NCI-H2029 (cell line): ENCODE data around the gene SASS6.
A peak's percentile ranks its signal among the peaks of the same experiment; 100 is the strongest.

Source experiments
- DNase-seq: peaks from one replicate; lab custom pipeline; 2025; lab: John Stamatoyannopoulos, UW

Gene SASS6

GRCh38 chr1:100045206-100045605 is 87.5 kb downstream of the SASS6 start:
- DNase-seq = no peak

- no peak for DNase-seq
Observed at GRCh38 chr1:100039591-100039990, 93.1 kb downstream of the SASS6 start.

DNA sequence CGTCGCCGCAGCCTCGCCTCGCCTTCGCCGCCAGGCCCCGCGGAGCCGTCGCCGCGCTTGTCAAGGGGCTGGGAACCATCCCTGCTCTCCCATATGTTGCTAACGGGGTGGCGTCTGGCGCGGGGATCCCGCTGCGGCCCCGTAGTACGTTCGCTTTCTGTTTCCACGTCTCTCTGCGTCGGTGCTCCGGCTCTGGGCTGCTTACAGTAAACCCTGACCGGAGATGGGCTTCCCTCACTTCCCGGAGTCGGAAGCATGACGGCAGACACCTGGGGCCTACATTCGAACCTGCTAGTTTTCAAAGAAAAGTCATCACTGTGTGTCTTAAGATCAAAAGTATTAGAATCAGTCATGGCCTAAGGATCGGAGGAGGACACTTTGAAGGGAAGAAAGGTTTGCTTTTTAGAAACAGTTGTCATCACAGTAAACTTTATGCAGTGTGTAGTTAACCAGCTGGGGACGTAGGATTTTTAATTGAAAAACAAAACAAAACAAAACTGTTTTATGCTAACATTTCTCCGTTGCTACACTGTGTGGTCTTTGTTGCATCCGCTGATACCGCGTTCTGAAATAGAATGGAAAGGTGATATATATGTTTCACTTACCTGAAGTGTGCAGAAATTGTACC is 94.0 kb downstream of the SASS6 start:
- peak; percentile 61 for DNase-seq

- peak; percentile 85 for DNase-seq
Observed at GRCh38 chr1:100037927-100038659, 94.6 kb downstream of the SASS6 start.

GRCh38 chr1:100037656-100037926 is 95.1 kb downstream of the SASS6 start:
- DNase-seq = no peak

- no peak for DNase-seq
Observed at GRCh38 chr1:100036718-100037655, 95.7 kb downstream of the SASS6 start.

DNA sequence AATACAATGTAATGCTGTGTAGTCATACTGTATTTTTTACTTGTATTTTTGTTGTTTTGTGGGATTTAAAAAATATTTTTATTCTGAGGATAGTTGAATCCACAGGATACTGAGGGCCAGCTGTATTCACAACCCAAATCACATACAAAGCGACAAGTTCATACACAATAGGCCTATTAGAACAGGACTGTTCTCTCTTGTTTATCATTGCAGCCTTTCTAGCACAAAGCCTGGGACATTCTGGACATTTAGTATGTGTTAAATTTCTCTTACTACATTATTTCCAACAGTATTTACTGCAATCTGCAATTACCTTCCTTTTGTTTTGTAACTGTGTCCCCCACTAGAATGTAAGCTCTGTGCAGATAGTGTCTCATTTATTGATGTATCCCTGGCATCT is 97.5 kb downstream of the SASS6 start:
- no peak for DNase-seq

GRCh38 chr1:100034470-100034869 is 98.3 kb downstream of the SASS6 start:
- DNase-seq = peak; percentile 6
